NOMO-1 treated with dmso at 0.1 percent for 144 hours (cell line): ENCODE data around the gene ABHD13.

Experiments used
- DNase-seq: peaks from one replicate; lab custom pipeline; 2025; ENCODE audit not compliant: unreplicated experiment; lab: John Stamatoyannopoulos, UW

Gene ABHD13

DNA sequence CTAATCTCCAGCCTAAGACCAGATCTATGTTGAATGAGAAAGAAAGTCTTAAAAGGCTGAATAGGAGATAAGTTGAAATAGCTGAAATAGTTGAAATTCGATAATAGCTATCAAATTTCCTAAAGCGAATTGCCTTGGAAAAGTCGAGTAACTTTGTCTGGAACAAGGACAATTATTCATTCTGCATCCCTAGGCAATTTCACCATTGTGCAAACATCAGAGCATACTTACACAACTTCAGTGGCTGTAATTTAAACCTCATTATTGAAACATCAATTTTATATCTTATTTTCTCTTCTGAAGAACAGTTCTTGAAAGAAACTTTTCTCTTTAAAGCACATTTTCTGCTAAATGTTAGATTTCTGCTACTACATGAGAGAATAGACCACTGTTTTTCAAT, 64.9 kb downstream of the ABHD13 start:
- DNase-seq: no peak
